ENCODE data around the gene CRIM1.

DNA sequence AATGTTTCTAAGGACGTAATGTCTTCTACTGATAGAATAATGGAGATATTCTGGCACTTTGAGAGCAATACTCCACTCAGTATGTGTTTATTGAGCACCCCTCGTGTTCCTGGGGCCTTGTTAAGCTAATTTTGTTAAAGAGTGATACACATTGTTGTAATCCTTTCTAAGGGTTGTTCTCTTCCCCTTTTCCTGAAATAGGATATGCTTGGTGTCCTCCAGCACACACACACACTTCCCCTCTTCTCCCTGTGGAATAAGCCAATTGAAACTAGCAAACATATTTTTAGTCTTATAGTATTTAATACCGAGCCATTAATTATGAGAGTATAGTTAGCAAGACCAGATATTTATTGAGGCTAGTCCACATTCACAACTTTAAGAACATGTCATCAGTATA lies 114.1 kb downstream of the CRIM1 start:
- TF ChIP-seq, protein P1, sequence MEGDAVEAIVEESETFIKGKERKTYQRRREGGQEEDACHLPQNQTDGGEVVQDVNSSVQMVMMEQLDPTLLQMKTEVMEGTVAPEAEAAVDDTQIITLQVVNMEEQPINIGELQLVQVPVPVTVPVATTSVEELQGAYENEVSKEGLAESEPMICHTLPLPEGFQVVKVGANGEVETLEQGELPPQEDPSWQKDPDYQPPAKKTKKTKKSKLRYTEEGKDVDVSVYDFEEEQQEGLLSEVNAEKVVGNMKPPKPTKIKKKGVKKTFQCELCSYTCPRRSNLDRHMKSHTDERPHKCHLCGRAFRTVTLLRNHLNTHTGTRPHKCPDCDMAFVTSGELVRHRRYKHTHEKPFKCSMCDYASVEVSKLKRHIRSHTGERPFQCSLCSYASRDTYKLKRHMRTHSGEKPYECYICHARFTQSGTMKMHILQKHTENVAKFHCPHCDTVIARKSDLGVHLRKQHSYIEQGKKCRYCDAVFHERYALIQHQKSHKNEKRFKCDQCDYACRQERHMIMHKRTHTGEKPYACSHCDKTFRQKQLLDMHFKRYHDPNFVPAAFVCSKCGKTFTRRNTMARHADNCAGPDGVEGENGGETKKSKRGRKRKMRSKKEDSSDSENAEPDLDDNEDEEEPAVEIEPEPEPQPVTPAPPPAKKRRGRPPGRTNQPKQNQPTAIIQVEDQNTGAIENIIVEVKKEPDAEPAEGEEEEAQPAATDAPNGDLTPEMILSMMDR (conservative IDR thresholded peaks at IDR 0.05 in 1 of 2, IDR thresholded peaks at IDR 0.05 in 1 of 2; ENCODE audit: low read depth in 1 of 2, low read length in 2 of 2) = no peak
- TF ChIP-seq EZH2 (IDR thresholded peaks at IDR 0.05; ENCODE audit: low read length, missing control alignments) = no peak

Data from fibroblast of lung (primary cell).